Epithelial cell of proximal tubule (primary cell): ENCODE results near the gene MMP8. TPM values are rescaled to one million over a fixed set of nuclear protein-coding genes. Genes with fewer than 3 reads are reported as not detected.

ENCODE experiments used
- DNase-seq: peaks from one replicate; pipeline ENCODE4 v3.0.0-alpha.2; 2011; ENCODE audit warnings: low read depth
- H3K4me3 ChIP-seq: 2 replicates; pipeline ENCODE4 v1.5.1; 2011; ENCODE audit warnings: low read depth, mild to moderate bottlenecking, low read length
- CTCF ChIP-seq: conservative IDR thresholded peaks from 2 replicates; pipeline ENCODE4 v1.5.1; 2012; ENCODE audit warnings: low read depth, mild to moderate bottlenecking, low read length
- total RNA-seq: library from RNA; depleted of rRNA; stranded (reverse); fragments of >200 nt; gene quantifications from 2 replicates; pipeline ENCODE4 v1.2.3, GENCODE V29; 2015

The MMP8 gene
- total RNA-seq, 1 donor from 2014 or later = not detected

- no peak for DNase-seq
- no peak overlapping the region for H3K4me3 ChIP-seq
- TF ChIP-seq CTCF = no peak
These were observed 7.5 kb downstream of the MMP8 start for GRCh38 chr11:102717280-102717679.

GRCh38 chr11:102716527-102716926 is 8.2 kb downstream of the MMP8 start:
- no peak for DNase-seq
- H3K4me3 ChIP-seq = no peak overlapping the region
- no peak for TF ChIP-seq CTCF

GRCh38 chr11:102712137-102712536 is 12.6 kb downstream of the MMP8 start:
- no peak for TF ChIP-seq CTCF
- DNase-seq = no peak
- H3K4me3 ChIP-seq = no peak overlapping the region

- no peak for TF ChIP-seq CTCF
- H3K4me3 ChIP-seq = no peak overlapping the region
- no peak for DNase-seq
These were observed 15.4 kb downstream of the MMP8 start for GRCh38 chr11:102709201-102709945.

GRCh38 chr11:102708654-102709053 is 16.1 kb downstream of the MMP8 start:
- DNase-seq = no peak
- TF ChIP-seq CTCF = no peak
- H3K4me3 ChIP-seq = no peak overlapping the region

- no peak within 1 kb of the TSS for H3K4me3 ChIP-seq
- TF ChIP-seq CTCF = no peak
- no peak for DNase-seq
These were observed 19.1 kb downstream of the MMP8 start, which contains the start of gene MMP27 for GRCh38 chr11:102705626-102706025. Gene MMP27, minus strand, starts transcription at chr11:102705769. Its CDS starts 55 bp downstream, at chr11:102705714.

- DNase-seq = no peak
- TF ChIP-seq CTCF = no peak
These were observed 19.9 kb downstream of the MMP8 start for GRCh38 chr11:102704841-102705240.

More at GRCh38 chr11:102704841-102705240, 19.9 kb downstream of the MMP8 start:
- H3K4me3 ChIP-seq = no peak overlapping the region
